KBM-7 (cell line): Measurements from ENCODE around the gene PRKCZ.
A peak's percentile ranks its signal among the peaks of the same experiment; 100 is the strongest.

Experiments used
- DNase-seq: peaks from one replicate; pipeline ENCODE4 v3.0.0-alpha.2; 2015
- in situ Hi-C: fragments of 300-500 bp; cut with MboI; formaldehyde crosslinking; loops from 2 replicates; pipeline ENCODE4 v1.14.3; 2020; ENCODE audit warnings: low sequenced_read_pairs, low pct_unique_long_range_greater_than_20kb, mixed read lengths

The PRKCZ gene

DNA sequence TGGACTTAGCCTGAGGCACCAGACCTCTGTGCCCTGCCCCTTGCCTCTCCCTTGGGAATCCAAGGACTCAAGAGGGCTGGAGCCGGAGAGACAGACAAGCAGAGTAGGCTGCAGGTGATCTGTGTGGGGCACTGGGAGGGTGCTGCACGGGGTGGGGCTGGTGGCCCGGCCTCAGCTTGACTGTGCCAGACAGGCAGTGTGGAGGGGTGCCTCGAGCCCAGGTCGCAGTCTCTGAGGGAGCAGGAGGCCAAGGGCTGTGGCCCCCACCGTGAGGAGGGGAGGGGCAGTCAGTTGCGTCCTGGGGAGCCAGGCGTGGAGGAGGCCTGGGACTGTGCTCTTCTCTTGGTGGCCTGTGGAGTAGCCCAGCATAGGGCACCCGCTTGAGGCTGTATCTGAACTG, 27.0 kb upstream of the PRKCZ start:
- in situ Hi-C loops: no loop called here
- DNase-seq: no peak

DNA sequence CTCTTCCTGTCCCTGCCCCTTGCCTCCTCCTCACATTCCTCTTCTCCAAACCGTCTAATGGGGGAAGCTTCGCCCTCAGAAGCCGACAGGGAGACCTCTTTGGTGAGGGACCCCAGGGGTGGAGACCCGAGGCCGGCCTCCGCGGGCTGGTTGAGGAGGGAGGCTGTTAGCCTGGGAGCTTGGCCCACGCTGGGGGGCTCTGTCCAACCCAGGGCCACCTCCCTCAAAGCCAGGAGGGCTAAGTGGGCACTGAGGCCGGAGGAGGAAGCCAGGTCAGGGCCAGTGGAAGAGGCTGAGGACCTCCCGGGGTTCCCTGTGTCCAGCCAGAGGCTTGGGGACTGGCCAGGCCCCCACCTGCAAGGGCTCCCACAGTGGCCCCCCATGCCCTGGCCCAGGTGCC, 25.8 kb upstream of the PRKCZ start:
- in situ Hi-C loops: no loop called here
- DNase-seq: no peak

DNA sequence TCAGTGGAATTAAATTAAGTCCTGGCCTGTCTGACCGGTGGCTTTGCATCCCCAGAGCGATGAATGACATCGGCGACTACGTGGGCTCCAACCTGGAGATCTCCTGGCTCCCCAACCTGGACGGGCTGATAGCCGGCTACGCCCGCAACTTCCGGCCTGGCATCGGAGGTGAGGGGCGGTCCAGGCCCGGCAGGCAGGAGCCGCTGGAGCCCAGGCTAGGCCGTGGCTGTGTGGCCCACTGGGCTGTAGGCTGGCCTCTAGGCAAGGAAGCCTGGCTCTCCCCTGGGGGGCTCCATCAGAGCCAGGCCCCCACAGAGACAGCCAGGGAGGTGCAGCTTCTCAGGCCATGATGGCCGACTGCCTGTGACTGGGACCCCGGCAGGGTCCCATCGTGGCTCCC, 25.3 kb upstream of the PRKCZ start:
- in situ Hi-C loops: no loop called here
- no peak for DNase-seq

DNA sequence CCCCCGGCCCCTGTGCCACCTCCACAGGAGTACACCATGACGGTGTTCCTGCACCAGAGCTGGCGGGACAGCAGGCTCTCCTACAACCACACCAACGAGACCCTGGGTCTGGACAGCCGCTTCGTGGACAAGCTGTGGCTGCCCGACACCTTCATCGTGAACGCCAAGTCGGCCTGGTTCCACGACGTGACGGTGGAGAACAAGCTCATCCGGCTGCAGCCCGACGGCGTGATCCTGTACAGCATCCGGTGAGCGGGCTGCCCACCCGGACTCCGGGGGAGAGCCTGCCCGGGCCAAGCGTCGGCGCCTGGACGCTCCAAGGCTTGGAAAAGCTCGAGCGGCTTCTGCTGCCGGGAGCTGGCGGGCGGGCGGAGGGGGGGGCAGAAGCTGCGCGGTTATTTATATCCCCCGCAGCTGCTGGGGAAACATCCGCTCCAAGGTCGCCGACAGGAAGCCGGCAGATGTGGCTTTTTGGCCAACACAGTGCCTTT, 24.7 kb upstream of the PRKCZ start:
- DNase-seq: peak; percentile 63
- in situ Hi-C loops: no loop called here

DNA sequence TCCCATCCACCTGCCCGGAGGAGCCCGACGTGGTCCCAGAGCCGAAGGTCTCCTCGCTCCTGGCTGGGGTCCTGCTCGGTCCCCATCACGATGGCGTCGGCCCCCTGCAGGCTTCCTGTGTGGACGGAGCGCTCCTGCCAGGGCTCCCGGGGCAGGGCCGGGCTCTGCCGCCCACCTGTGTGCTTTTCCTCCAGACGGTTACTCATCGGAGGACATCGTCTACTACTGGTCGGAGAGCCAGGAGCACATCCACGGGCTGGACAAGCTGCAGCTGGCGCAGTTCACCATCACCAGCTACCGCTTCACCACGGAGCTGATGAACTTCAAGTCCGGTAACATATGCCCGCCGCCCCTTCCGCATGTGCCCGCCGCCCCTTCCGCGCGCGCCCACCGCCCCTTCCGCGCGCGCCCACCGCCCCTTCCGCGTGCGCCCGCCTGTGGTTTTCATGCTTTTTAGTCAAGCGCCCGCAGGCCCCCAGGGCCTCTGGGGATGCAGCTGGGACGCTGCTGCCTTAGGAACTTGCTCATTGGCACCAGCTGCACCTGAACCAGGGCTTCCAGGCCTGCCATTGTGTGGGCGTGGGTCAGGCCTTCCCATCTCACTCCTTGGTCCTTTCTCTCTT, 22.1 kb upstream of the PRKCZ start:
- DNase-seq: no peak
- in situ Hi-C loops: no loop called here

DNA sequence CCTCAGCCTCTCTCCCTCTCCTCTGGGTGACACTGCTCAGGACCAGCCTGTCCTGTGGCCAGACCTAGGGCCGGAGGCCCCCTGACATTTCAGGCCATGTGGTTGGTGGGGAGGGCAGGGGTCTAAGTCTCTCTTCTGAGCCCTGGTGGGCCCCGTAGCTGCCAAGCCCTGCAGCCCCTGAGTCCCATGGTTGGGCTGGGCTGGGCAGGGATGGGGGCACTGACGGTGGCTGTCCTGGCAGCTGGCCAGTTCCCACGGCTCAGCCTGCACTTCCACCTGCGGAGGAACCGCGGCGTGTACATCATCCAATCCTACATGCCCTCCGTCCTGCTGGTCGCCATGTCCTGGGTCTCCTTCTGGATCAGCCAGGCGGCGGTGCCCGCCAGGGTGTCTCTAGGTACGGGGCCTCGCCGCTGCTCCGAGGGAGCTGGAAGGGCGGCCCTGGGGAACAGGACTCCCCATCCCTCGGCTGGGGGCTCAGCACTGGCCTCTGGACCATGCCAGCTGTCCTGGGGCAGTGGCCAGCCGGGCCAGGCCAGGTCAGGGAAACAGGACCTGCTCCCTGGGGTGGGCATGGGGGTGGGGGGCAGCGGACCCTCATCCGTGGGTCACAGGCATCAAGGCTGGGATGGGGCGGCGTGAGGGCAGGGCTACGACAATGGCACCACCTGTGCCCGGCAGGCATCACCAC, 21.2 kb upstream of the PRKCZ start:
- DNase-seq: no peak
- in situ Hi-C loops: no loop called here

DNA sequence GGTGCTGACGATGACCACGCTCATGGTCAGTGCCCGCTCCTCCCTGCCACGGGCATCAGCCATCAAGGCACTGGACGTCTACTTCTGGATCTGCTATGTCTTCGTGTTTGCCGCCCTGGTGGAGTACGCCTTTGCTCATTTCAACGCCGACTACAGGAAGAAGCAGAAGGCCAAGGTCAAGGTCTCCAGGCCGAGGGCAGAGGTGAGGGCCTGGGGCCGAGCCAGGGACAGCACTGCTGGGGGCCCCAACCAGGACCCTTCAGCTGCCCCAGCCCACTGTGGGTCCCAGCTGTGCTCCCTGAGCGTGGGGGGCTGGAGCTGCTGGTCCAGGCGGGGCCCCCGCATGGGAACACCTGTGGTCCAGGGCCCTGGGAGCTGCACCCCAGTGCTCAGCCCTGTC, 20.6 kb upstream of the PRKCZ start:
- in situ Hi-C loops: no loop called here
- no peak for DNase-seq

DNA sequence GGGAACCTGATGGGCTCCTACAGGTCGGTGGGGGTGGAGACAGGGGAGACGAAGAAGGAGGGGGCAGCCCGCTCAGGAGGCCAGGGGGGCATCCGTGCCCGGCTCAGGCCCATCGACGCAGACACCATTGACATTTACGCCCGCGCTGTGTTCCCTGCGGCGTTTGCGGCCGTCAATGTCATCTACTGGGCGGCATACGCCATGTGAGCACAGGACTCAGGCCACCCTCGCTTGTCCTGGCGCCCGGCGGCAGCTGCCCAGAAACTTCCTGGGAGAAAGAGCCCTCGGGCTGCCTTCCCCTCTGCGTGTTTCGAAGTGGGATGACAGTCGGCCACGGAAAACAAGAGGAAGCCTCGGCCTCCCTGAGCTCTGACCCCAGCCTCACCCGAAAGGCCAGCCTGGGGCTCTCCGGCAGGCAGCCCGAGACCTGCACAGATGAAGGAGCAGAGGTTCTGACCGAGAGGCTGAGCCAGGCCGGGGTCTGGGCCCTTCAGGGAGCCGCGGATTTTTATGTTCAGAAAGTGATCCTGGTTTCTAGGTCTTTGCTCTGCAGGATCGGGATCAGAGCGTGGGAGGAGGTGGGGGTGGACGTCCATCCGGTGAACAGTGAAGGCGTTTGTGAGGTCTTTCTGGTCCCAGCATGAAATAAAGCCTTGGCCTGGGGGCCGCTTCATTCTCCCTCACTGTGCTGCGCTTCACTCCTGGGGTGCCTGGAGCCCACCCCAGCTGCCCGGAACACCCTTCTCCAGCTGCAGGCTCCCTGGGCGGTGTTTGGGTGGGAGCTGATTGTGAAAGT, 19.9 kb upstream of the PRKCZ start:
- no peak for DNase-seq
- in situ Hi-C loops: no loop called here

- in situ Hi-C loops: no loop called here
Observed at GRCh38 chr1:2031546-2032540, 18.4 kb upstream of the PRKCZ start.

DNA sequence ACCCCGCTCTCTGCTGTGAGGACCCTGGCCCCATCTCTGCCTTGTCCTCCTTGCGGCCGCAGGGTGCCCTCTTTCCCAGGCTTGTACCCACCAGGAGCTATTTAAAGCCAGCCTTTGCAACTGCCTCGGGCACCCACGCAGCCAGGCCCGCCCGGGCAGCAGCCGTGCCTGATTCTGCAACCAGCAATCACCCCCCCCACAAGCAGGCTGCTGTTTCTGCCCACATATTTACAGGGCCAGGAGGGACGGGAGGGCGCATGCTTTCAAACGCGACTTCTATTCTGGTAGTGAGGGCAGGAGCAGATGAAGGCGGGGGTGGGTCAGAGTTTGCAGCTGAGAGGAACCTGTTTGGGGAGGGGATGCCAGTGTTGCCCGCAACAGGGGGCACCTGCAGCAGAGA, 17.5 kb upstream of the PRKCZ start:
- no peak for DNase-seq
- in situ Hi-C loops: no loop called here

More at GRCh38 chr1:2031546-2032540, 18.4 kb upstream of the PRKCZ start:
- DNase-seq: no peak

- DNase-seq: no peak
- in situ Hi-C loops: no loop called here
Observed at GRCh38 chr1:2033165-2033564, 17.0 kb upstream of the PRKCZ start.

GRCh38 chr1:2036287-2036686, 13.9 kb upstream of the PRKCZ start:
- in situ Hi-C loops: no loop called here

GRCh38 chr1:2037314-2037979, 12.8 kb upstream of the PRKCZ start:
- in situ Hi-C loops: no loop called here
- no peak for DNase-seq

More at GRCh38 chr1:2036287-2036686, 13.9 kb upstream of the PRKCZ start:
- no peak for DNase-seq

DNA sequence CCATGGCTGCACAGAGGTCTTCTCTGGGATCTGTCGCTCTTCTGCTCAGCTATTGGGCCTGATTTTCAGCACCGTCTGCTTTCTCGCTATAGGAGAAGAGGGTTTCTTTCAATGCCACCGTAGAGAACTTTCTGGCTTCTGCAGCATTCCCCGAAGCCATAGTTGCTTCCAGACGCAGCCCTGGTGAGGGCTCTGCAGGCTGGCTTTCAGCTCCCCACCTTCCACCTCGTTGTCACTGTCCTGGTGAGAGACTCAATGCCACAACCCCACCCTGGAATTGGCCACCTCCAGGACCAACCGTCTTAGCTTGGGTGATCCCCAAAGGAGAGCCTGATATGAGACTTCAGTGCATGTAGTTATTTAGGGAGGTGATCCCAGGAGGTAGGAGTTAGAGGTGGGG, 12.0 kb upstream of the PRKCZ start:
- no peak for DNase-seq
- in situ Hi-C loops: no loop called here

DNA sequence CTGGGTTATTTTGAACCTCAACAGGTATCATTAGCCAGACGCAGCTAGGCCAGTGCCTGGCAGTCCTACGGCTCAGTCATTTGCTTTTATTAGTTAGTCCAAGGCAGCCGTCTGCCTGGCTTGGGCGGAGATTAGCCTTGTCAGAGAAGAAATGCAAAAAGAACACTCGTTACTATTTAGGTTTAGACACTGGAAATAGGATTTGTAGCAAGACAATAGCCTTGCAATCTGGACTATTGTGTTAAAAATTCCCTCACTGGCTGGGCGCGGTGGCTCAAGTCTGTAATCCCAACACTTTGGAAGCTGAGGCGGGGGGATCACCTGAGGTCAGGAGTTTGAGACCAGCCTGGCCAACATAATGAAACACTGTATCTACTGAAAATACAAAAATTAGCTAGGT, 11.0 kb upstream of the PRKCZ start:
- in situ Hi-C loops: no loop called here
- no peak for DNase-seq

GRCh38 chr1:2041305-2041704, 8.9 kb upstream of the PRKCZ start:
- in situ Hi-C loops: loop anchor here (10.0 kb wide), 1 partner anchor 87 kb away; no protein-coding TSS in a partner anchor
- DNase-seq: no peak

- no peak for DNase-seq
- in situ Hi-C loops: loop anchor here (10.0 kb wide), 1 partner anchor 87 kb away; no protein-coding TSS in a partner anchor
Observed at GRCh38 chr1:2041887-2042286, 8.3 kb upstream of the PRKCZ start.
